GM23248 (cell line): ENCODE measurements around the gene ATF6.

ENCODE experiments used
- EZH2 ChIP-seq: fragments of 200-600 bp; sonication (generic); IDR thresholded peaks from 2 replicates; pipeline ENCODE4 v1.6.1; 2018; ENCODE audit warnings: antibody characterized with exemption, mild to moderate bottlenecking; ENCODE audit not compliant: insufficient read depth, poor library complexity, severe bottlenecking
- EZH2phosphoT487 ChIP-seq: fragments of 200-600 bp; sonication (generic); IDR thresholded peaks from 2 replicates; pipeline ENCODE4 v1.6.1; 2018; ENCODE audit warnings: antibody characterized with exemption, moderate library complexity, mild to moderate bottlenecking, low read depth; ENCODE audit not compliant: insufficient read depth

- TF ChIP-seq EZH2 (no peak), EZH2phosphoT487 (no peak)
These were observed 178.3 kb downstream of the ATF6 start for GRCh38 chr1:161944381-161944780.
